HCT116 (cell line): ENCODE measurements around the gene TM6SF1. TPM values are rescaled to one million over a fixed set of nuclear protein-coding genes. Genes with fewer than 3 reads are reported as not detected.

Source experiments
- ATAC-seq: fragments of 200-7000 bp; cut with Tn5 transposase; 2 replicates; pipeline ENCODE4 v1.9.1; 2020; ENCODE audit warnings: mild to moderate bottlenecking, moderate library complexity
- BruUV-seq: library from RNA; stranded (reverse); fragments of 400-500 nt; replicated peaks from 2 replicates; lab custom pipeline; 2021; lab: Mats Ljungman, UMichigan
- CTCF ChIA-PET: fragments of 300-600 bp; sonication (Branson Sonifier 250); formaldehyde crosslinking; loops from one replicate; lab custom pipeline; 2021; ENCODE audit warnings: antibody characterized with exemption; lab: Charles Lee
- POLR2A ChIA-PET: fragments of 300-600, 350-600 bp; sonication (Branson Sonifier 250); formaldehyde crosslinking; loops from one replicate; lab custom pipeline; 2021; ENCODE audit warnings: antibody characterized with exemption; lab: Charles Lee
- RAD21 ChIA-PET, 2 experiments: fragments of 300-600 bp; sonication (Branson Sonifier 250); formaldehyde crosslinking; loops; one replicate each; lab custom pipeline; 2023; ENCODE audit warnings: low total read pairs in 2 of 2; ENCODE audit not compliant: uncharacterized antibody in 2 of 2, unreplicated experiment in 2 of 2, low non-redundant PET in 1 of 2; lab: Charles Lee
- DNase-seq: peaks from one replicate; pipeline ENCODE4 v3.0.0-alpha.2; 2010; ENCODE audit warnings: low read depth, low spot score
- H2AFZ ChIP-seq: fragments of 200-600 bp; shearing (Covaris generic), sonication (generic); 2 replicates; pipeline ENCODE4 v1.6.1; 2017; ENCODE audit warnings: low read depth, mixed run types, mixed read lengths, antibody characterized with exemption, low read length; ENCODE audit not compliant: poor library complexity, severe bottlenecking
- H3K27ac ChIP-seq: 2 replicates; pipeline ENCODE4 v1.5.1; 2012; ENCODE audit warnings: low read depth, low read length
- H3K27me3 ChIP-seq: fragments of 200-600 bp; sonication (generic); 2 replicates; pipeline ENCODE4 v1.6.1; 2016; ENCODE audit warnings: mixed run types, low read length, mixed read lengths; ENCODE audit not compliant: insufficient read depth
- H3K36me3 ChIP-seq, 2 experiments: fragments of 200-500 bp in 1 of 2; fragments of 200-600 bp in 1 of 2; sonication (Bioruptor generic) in 1 of 2; sonication (generic) in 1 of 2; 2 replicates each; pipeline versions ENCODE4 v1.5.1 to v1.6.1; 2014 to 2016; ENCODE audit warnings: low read length in 2 of 2, inconsistent platforms in 1 of 2, mixed read lengths in 1 of 2, mixed run types in 1 of 2; ENCODE audit not compliant: insufficient read depth in 2 of 2, control insufficient read depth in 1 of 2
- H3K4me1 ChIP-seq, 2 experiments: fragments of 200-600 bp in 1 of 2; sonication (generic) in 1 of 2; 2 replicates each; pipeline versions ENCODE4 v1.5.1 to v1.6.1; 2012 to 2017; ENCODE audit warnings: low read length in 2 of 2, inconsistent platforms in 1 of 2, mild to moderate bottlenecking in 1 of 2, mixed read lengths in 1 of 2, mixed run types in 1 of 2, moderate library complexity in 1 of 2; ENCODE audit not compliant: insufficient read depth in 2 of 2, control insufficient read depth in 1 of 2
- H3K4me2 ChIP-seq: fragments of 200-600 bp; sonication (generic); 2 replicates; pipeline ENCODE4 v1.6.1; 2017; ENCODE audit warnings: mixed run types, low read length, mixed read lengths
- H3K4me3 ChIP-seq, 2 experiments: fragments of 200-600 bp in 1 of 2; sonication (generic) in 1 of 2; replicated peaks in 1 of 2; 2 replicates each; pipeline ENCODE4 v1.5.1; 2011 to 2016; ENCODE audit warnings: low read length in 2 of 2, control low read depth in 1 of 2, low read depth in 1 of 2, mild to moderate bottlenecking in 1 of 2, mixed read lengths in 1 of 2, mixed run types in 1 of 2
- H3K79me2 ChIP-seq: fragments of 200-600 bp; sonication (generic); 2 replicates; pipeline ENCODE4 v1.6.1; 2017; ENCODE audit warnings: mild to moderate bottlenecking, mixed run types, low read length, moderate library complexity, mixed read lengths; ENCODE audit not compliant: insufficient read depth
- H3K9ac ChIP-seq: fragments of 200-600 bp; sonication (generic); 2 replicates; pipeline ENCODE4 v1.6.1; 2016; ENCODE audit warnings: low read length, mixed read lengths
- H3K9me2 ChIP-seq: fragments of 200-600 bp; sonication (generic), shearing (Covaris generic); 2 replicates; pipeline ENCODE4 v1.6.1; 2017; ENCODE audit warnings: mixed run types, mild to moderate bottlenecking, moderate library complexity; ENCODE audit not compliant: insufficient read depth
- H3K9me3 ChIP-seq, 2 experiments: fragments of 200-500 bp in 1 of 2; fragments of 200-600 bp in 1 of 2; sonication (Bioruptor generic) in 1 of 2; sonication (generic) in 1 of 2; 2 replicates each; pipeline ENCODE4 v1.6.1; 2014 to 2017; ENCODE audit warnings: low read length in 2 of 2, mixed read lengths in 2 of 2, inconsistent platforms in 1 of 2, low read depth in 1 of 2, mild to moderate bottlenecking in 1 of 2, mixed run types in 1 of 2, moderate library complexity in 1 of 2; ENCODE audit not compliant: control insufficient read depth in 1 of 2, insufficient read depth in 1 of 2
- H4K20me1 ChIP-seq: fragments of 200-600 bp; sonication (generic), shearing (Covaris generic); 2 replicates; pipeline ENCODE4 v1.6.1; 2017; ENCODE audit warnings: mixed run types, mild to moderate bottlenecking, moderate library complexity; ENCODE audit not compliant: insufficient read depth
- ATF3 ChIP-seq: IDR thresholded peaks from 2 replicates; pipeline ENCODE4 v1.6.1; 2012
- CBX3 ChIP-seq: IDR thresholded peaks from 2 replicates; pipeline ENCODE4 v1.6.1; 2012; ENCODE audit warnings: low read depth
- CEBPB ChIP-seq: IDR thresholded peaks from 2 replicates; pipeline ENCODE4 v1.6.1; 2012; ENCODE audit warnings: low read depth
- CTCF ChIP-seq, 3 experiments: fragments of 200-600 bp in 1 of 3; sonication (generic) in 1 of 3; IDR thresholded peaks in 2 of 3; conservative IDR thresholded peaks in 1 of 3; 2 replicates each; pipeline ENCODE4 v1.5.1; 2012 to 2017; ENCODE audit warnings: low read depth in 2 of 3, low read length in 2 of 3, antibody characterized with exemption in 1 of 3, borderline replicate concordance in 1 of 3, control low read depth in 1 of 3, mild to moderate bottlenecking in 1 of 3, mixed read lengths in 1 of 3, mixed run types in 1 of 3, moderate library complexity in 1 of 3; ENCODE audit not compliant: insufficient read depth in 1 of 3
- ELF1 ChIP-seq: IDR thresholded peaks from 2 replicates; pipeline ENCODE4 v1.6.1; 2012; ENCODE audit warnings: low read depth, borderline replicate concordance
- EZH2 ChIP-seq: fragments of 200-600 bp; sonication (generic); IDR thresholded peaks from 2 replicates; pipeline ENCODE4 v1.6.1; 2017; ENCODE audit warnings: antibody characterized with exemption, mixed run types
- EZH2phosphoT487 ChIP-seq: fragments of 200-600 bp; IDR thresholded peaks from 2 replicates; pipeline ENCODE4 v1.6.1; 2018; ENCODE audit warnings: antibody characterized with exemption, borderline replicate concordance
- FOSL1 ChIP-seq: IDR thresholded peaks from 2 replicates; pipeline ENCODE4 v1.6.1; 2012; ENCODE audit warnings: low read depth
- MAX ChIP-seq: IDR thresholded peaks from 2 replicates; pipeline ENCODE4 v1.6.1; 2012
- POLR2A ChIP-seq: IDR thresholded peaks from 2 replicates; pipeline ENCODE4 v1.7.0; 2011; ENCODE audit warnings: borderline replicate concordance; ENCODE audit not compliant: insufficient read depth, insufficient read length; ENCODE audit errors: extremely low read depth
- POLR2AphosphoS5 ChIP-seq: IDR thresholded peaks from 2 replicates; pipeline ENCODE4 v1.6.1; 2011; ENCODE audit warnings: mild to moderate bottlenecking, low read depth, low read length, moderate library complexity
- RAD21 ChIP-seq: IDR thresholded peaks from 2 replicates; pipeline ENCODE4 v1.6.1; 2012; ENCODE audit warnings: low read depth, mild to moderate bottlenecking
- REST ChIP-seq: IDR thresholded peaks from 2 replicates; pipeline ENCODE4 v1.6.1; 2012; ENCODE audit warnings: low read depth
- SIN3A ChIP-seq: IDR thresholded peaks from 2 replicates; pipeline ENCODE4 v1.6.1; 2012; ENCODE audit warnings: low read depth
- SP1 ChIP-seq: IDR thresholded peaks from 2 replicates; pipeline ENCODE4 v1.6.1; 2012; ENCODE audit warnings: low read depth
- SRF ChIP-seq: IDR thresholded peaks from 2 replicates; pipeline ENCODE4 v1.6.1; 2012; ENCODE audit warnings: low read depth
- TCF7L2 ChIP-seq: IDR thresholded peaks from 2 replicates; pipeline ENCODE4 v1.7.0; 2011; ENCODE audit warnings: borderline replicate concordance, inconsistent platforms; ENCODE audit not compliant: insufficient read depth, insufficient read length; ENCODE audit errors: extremely low read depth
- ZFX ChIP-seq: fragments of 450-650 bp; IDR thresholded peaks from 2 replicates; pipeline ENCODE4 v1.6.1; 2017
- ZNF274 ChIP-seq: fragments of 200-500 bp; sonication (Bioruptor generic); IDR thresholded peaks from 2 replicates; pipeline ENCODE4 v1.6.1; 2014; ENCODE audit warnings: mild to moderate bottlenecking, low read depth, low read length, inconsistent platforms
- intact Hi-C: fragments of 100-400 bp; cut with micrococcal nuclease; formaldehyde crosslinking; loops from 2 replicates; pipeline ENCODE4 v1.10.0; 2022
- total RNA-seq: library from RNA; stranded (reverse); gene quantifications from one replicate; pipeline ENCODE4 v1.2.1, GENCODE V29; 2021; ENCODE audit not compliant: unreplicated experiment

TM6SF1 gene
- total RNA-seq, 1 experiment from 2014 or later = not detected

- ATAC-seq (no peak), DNase-seq (no peak)
- no peaks in the 10 kb centered on the region for H3K36me3 ChIP-seq
- no TSS peak for BruUV-seq
- H3K79me2 ChIP-seq = no peaks in the 10 kb centered on the region
- H3K27me3 ChIP-seq = no peaks in the 10 kb centered on the region; the same call in 1 of the 2 replicates
- ChIA-PET CTCF (no interaction called here), RAD21 (no interaction called here), POLR2A (no interaction called here)
- H2AFZ ChIP-seq = no peak overlapping the region
- H3K9me3 ChIP-seq = no peaks in the 10 kb centered on the region
- no peak for TF ChIP-seq TCF7L2
- no peak for TF ChIP-seq SIN3A
- no peak for TF ChIP-seq CEBPB
- TF ChIP-seq POLR2A = no peak
- no peak for TF ChIP-seq CBX3
- TF ChIP-seq ATF3 = no peak
- TF ChIP-seq EZH2 = no peak
- no peak for TF ChIP-seq REST
- no peak for TF ChIP-seq CTCF (IDR thresholded peaks at IDR 0.05 in 2 of 3, conservative IDR thresholded peaks at IDR 0.05 in 1 of 3; ENCODE audit: borderline replicate concordance in 1 of 3, insufficient read depth in 1 of 3, low read depth in 2 of 3, low read length in 2 of 3)
- no peak for TF ChIP-seq ZNF274
- TF ChIP-seq POLR2AphosphoS5 = no peak
- no peak for TF ChIP-seq RAD21
- TF ChIP-seq ELF1 = no peak
- no peak for TF ChIP-seq MAX
- no peak for TF ChIP-seq SRF
- TF ChIP-seq FOSL1 = no peak
- TF ChIP-seq SP1 = no peak
- no peak for TF ChIP-seq ZFX
- no peak for TF ChIP-seq EZH2phosphoT487
- intact Hi-C loops = no loop called here
- no peak overlapping the region for H3K4me3 ChIP-seq
- H3K4me2 ChIP-seq = no peak overlapping the region
- H3K4me1 ChIP-seq = no peaks in the 10 kb centered on the region
- no peaks in the 10 kb centered on the region for H4K20me1 ChIP-seq
- H3K9me2 ChIP-seq = no peaks in the 10 kb centered on the region
- H3K27ac ChIP-seq = no peak overlapping the region
- H3K9ac ChIP-seq = no peak overlapping the region
Observed at GRCh38 chr15:83112956-83113299, 5.5 kb downstream of the TM6SF1 start.
